Measurements from ENCODE around the gene CPSF7.

CPSF7 gene

DNA sequence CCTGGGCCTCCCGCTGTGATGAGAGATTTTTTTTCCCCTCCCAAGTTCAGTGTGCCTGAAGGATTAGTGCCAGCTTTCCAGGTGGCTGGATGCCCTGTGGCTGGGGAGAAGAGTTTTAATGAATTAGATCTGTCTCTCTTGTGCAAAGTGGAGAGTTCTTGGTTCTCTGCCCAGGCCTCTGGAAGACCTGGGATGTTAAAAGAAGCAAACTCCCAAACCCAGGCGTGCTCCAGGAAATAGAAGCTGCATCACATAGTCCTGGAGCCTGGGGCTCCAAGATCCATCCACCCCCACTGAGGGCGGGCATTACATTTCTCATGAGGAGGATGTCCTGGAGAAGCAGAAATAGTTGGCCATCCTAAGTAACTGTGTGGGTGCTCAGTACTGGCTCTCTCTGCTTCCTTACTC lies 30.7 kb upstream of the CPSF7 start:
- Histone ChIP-seq H3K18ac (ENCODE audit: low read length) (no peak overlapping the region), H4K8ac (ENCODE audit: low read depth, low read length) (no peak overlapping the region), H3K79me2 (ENCODE audit: control insufficient read depth, insufficient read depth, low read length, poor library complexity) (no peaks in the 10 kb centered on the region), H3K9me3 (ENCODE audit: insufficient read depth, low read depth, low read length) (no peaks in the 10 kb centered on the region), H2BK5ac (ENCODE audit: low read depth, low read length, poor library complexity) (no peak overlapping the region), H4K12ac (ENCODE audit: low read depth, low read length) (no peak overlapping the region), H3K27me3 (ENCODE audit: insufficient read depth, low read length) (no peaks in the 10 kb centered on the region), H2AFZ (ENCODE audit: insufficient read depth, low read length, poor library complexity) (no peak overlapping the region), H3K9ac (ENCODE audit: low read length) (no peak overlapping the region), H3K4ac (ENCODE audit: low read depth, low read length) (no peak overlapping the region), H2AK5ac (ENCODE audit: low read length) (no peak overlapping the region), H3K79me1 (ENCODE audit: low read length) (no peaks in the 10 kb centered on the region), H3K14ac (ENCODE audit: low read length) (no peak overlapping the region), H3K4me1 (ENCODE audit: control insufficient read depth in 1 of 2, insufficient read depth in 2 of 2, low read length in 2 of 2) (no peaks in the 10 kb centered on the region), H2BK12ac (ENCODE audit: low read length) (no peak overlapping the region), H3K36me3 (ENCODE audit: control insufficient read depth in 1 of 2, insufficient read depth in 2 of 2, low read length in 2 of 2) (peaks cover 1 to 4% of the 10 kb centered on the region in 2 experiments), H3K4me2 (ENCODE audit: low read length) (no peak overlapping the region), H2BK120ac (ENCODE audit: insufficient read depth, low read length, poor library complexity) (no peak overlapping the region), H4K91ac (ENCODE audit: low read depth, low read length) (no peak overlapping the region), H3K4me3 (ENCODE audit: low read depth, low read length) (no peak overlapping the region), H3K23ac (ENCODE audit: low read length) (no peak overlapping the region), H3K27ac (ENCODE audit: low read depth, low read length) (no peak overlapping the region)
- no CpG with 5 or more reads among the region's 3 CpGs for WGBS (ENCODE audit: extremely low coverage, insufficient coverage, insufficient read length)
- no peak for DNase-seq

DNA sequence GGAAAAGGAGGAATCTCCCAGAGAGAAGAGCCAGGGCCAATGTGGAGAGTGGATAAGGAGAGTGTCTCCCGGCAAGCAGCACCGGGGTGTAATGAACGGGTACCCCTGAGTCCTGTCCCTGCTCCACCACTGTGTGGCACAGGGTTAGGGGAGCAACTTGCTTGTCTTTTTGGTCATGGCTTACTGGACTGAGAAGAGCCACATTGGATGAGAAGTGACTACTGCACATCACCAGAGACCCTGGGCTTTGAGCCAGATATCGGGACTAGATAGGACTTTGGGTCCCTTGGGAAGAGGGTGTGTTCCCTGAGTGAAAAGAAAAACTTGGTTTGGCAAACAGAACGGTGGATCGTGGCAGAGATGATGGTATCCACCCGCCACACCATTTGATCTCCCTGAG lies 24.7 kb upstream of the CPSF7 start:
- Histone ChIP-seq H2BK120ac (ENCODE audit: insufficient read depth, low read length, poor library complexity) (no peak overlapping the region), H3K9ac (ENCODE audit: low read length) (no peak overlapping the region), H3K4me3 (ENCODE audit: low read depth, low read length) (no peak overlapping the region), H3K79me2 (ENCODE audit: control insufficient read depth, insufficient read depth, low read length, poor library complexity) (no peaks in the 10 kb centered on the region), H3K23ac (ENCODE audit: low read length) (no peak overlapping the region), H2BK12ac (ENCODE audit: low read length) (no peak overlapping the region), H3K14ac (ENCODE audit: low read length) (no peak overlapping the region), H3K79me1 (ENCODE audit: low read length) (no peaks in the 10 kb centered on the region), H3K36me3 (ENCODE audit: control insufficient read depth in 1 of 2, insufficient read depth in 2 of 2, low read length in 2 of 2) (peaks cover 14 to 26% of the 10 kb centered on the region in 2 experiments), H3K18ac (ENCODE audit: low read length) (no peak overlapping the region), H4K8ac (ENCODE audit: low read depth, low read length) (no peak overlapping the region), H4K12ac (ENCODE audit: low read depth, low read length) (no peak overlapping the region), H2BK5ac (ENCODE audit: low read depth, low read length, poor library complexity) (no peak overlapping the region), H3K27ac (ENCODE audit: low read depth, low read length) (no peak overlapping the region), H2AK5ac (ENCODE audit: low read length) (no peak overlapping the region), H3K27me3 (ENCODE audit: insufficient read depth, low read length) (no peaks in the 10 kb centered on the region), H3K4ac (ENCODE audit: low read depth, low read length) (no peak overlapping the region), H3K9me3 (ENCODE audit: insufficient read depth, low read depth, low read length) (no peaks in the 10 kb centered on the region), H3K4me1 (ENCODE audit: control insufficient read depth in 1 of 2, insufficient read depth in 2 of 2, low read length in 2 of 2) (peaks cover 0 to under 1% of the 10 kb centered on the region in 2 experiments), H3K4me2 (ENCODE audit: low read length) (no peak overlapping the region), H2AFZ (ENCODE audit: insufficient read depth, low read length, poor library complexity) (no peak overlapping the region), H4K91ac (ENCODE audit: low read depth, low read length) (no peak overlapping the region)
- no CpG with 5 or more reads among the region's 7 CpGs for WGBS (ENCODE audit: extremely low coverage, insufficient coverage, insufficient read length)
- DNase-seq: no peak

DNA sequence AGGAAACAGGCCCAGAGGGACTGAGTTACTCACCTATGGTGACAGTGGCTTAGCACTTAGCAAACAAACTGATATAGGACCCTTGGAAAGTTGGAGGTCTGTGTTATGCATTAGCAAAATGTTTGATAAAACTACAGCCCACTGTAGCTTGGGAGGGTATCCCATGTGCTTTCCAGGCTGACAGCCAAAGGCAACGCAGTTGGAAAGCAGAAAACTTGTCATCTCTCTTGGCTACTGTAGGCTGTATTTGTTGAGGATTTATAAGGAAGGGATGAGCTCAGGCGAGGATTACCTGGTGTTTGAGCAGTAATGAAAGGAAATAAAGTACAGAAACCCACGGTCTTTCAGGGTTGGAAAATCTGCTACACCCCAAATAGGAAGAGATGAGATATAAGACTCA lies 23.9 kb upstream of the CPSF7 start:
- H3K79me1 ChIP-seq (ENCODE audit: low read length): no peaks in the 10 kb centered on the region
- H3K23ac ChIP-seq (ENCODE audit: low read length): no peak overlapping the region
- H3K9ac ChIP-seq (ENCODE audit: low read length): no peak overlapping the region
- WGBS (ENCODE audit: extremely low coverage, insufficient coverage, insufficient read length): no CpG with 5 or more reads among the region's 3 CpGs
- no peak overlapping the region for H3K4me2 ChIP-seq (ENCODE audit: low read length)
- H4K91ac ChIP-seq (ENCODE audit: low read depth, low read length): no peak overlapping the region
- H3K4me3 ChIP-seq (ENCODE audit: low read depth, low read length): no peak overlapping the region
- H3K27me3 ChIP-seq (ENCODE audit: insufficient read depth, low read length): no peaks in the 10 kb centered on the region
- no peak overlapping the region for H4K12ac ChIP-seq (ENCODE audit: low read depth, low read length)
- peaks cover 0 to 4% of the 10 kb centered on the region in 2 experiments for H3K4me1 ChIP-seq (ENCODE audit: control insufficient read depth in 1 of 2, insufficient read depth in 2 of 2, low read length in 2 of 2)
- no peak overlapping the region for H2BK5ac ChIP-seq (ENCODE audit: low read depth, low read length, poor library complexity)
- H3K27ac ChIP-seq (ENCODE audit: low read depth, low read length): no peak overlapping the region
- no peak overlapping the region for H2AK5ac ChIP-seq (ENCODE audit: low read length)
- no peak overlapping the region for H2AFZ ChIP-seq (ENCODE audit: insufficient read depth, low read length, poor library complexity)
- no peak overlapping the region for H2BK120ac ChIP-seq (ENCODE audit: insufficient read depth, low read length, poor library complexity)
- no peak for DNase-seq
- H2BK12ac ChIP-seq (ENCODE audit: low read length): no peak overlapping the region
- H3K14ac ChIP-seq (ENCODE audit: low read length): no peak overlapping the region
- H3K9me3 ChIP-seq (ENCODE audit: insufficient read depth, low read depth, low read length): no peaks in the 10 kb centered on the region
- H3K18ac ChIP-seq (ENCODE audit: low read length): no peak overlapping the region
- no peak overlapping the region for H4K8ac ChIP-seq (ENCODE audit: low read depth, low read length)
- H3K36me3 ChIP-seq (ENCODE audit: control insufficient read depth in 1 of 2, insufficient read depth in 2 of 2, low read length in 2 of 2): peaks cover 14 to 26% of the 10 kb centered on the region in 2 experiments
- no peak overlapping the region for H3K4ac ChIP-seq (ENCODE audit: low read depth, low read length)
- no peaks in the 10 kb centered on the region for H3K79me2 ChIP-seq (ENCODE audit: control insufficient read depth, insufficient read depth, low read length, poor library complexity)

DNA sequence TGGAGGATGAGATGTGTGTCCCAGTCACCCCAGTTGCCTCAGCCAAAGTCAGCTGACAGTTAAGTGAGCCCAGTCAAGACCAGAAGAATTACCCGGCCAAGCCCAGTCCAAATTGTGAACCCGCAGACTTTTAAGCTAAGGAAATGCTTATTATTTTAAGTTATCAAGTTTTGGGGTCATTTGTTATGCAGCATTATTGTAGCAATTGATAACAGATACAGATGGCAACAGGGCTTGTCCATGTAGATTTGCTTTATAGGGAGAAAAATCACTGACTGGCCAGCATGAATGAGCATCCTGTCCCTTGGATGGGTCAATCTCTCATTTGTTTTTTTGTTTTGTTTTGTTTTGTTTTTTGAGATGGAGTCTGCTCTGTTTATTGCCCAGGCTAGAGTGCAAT lies 23.1 kb upstream of the CPSF7 start:
- no peak overlapping the region for H2BK5ac ChIP-seq (ENCODE audit: low read depth, low read length, poor library complexity)
- H3K27ac ChIP-seq (ENCODE audit: low read depth, low read length): no peak overlapping the region

More for the DNA sequence above, 23.1 kb upstream of the CPSF7 start:
- H3K9me3 ChIP-seq (ENCODE audit: insufficient read depth, low read depth, low read length): no peaks in the 10 kb centered on the region
- no CpG with 5 or more reads among the region's 2 CpGs for WGBS (ENCODE audit: extremely low coverage, insufficient coverage, insufficient read length)
- H3K4me1 ChIP-seq (ENCODE audit: control insufficient read depth in 1 of 2, insufficient read depth in 2 of 2, low read length in 2 of 2): peaks cover 0 to 6% of the 10 kb centered on the region in 2 experiments
- no peak overlapping the region for H2AFZ ChIP-seq (ENCODE audit: insufficient read depth, low read length, poor library complexity)
- no peaks in the 10 kb centered on the region for H3K27me3 ChIP-seq (ENCODE audit: insufficient read depth, low read length)
- no peak overlapping the region for H2BK120ac ChIP-seq (ENCODE audit: insufficient read depth, low read length, poor library complexity)
- H3K18ac ChIP-seq (ENCODE audit: low read length): no peak overlapping the region
- no peak overlapping the region for H4K91ac ChIP-seq (ENCODE audit: low read depth, low read length)
- no peaks in the 10 kb centered on the region for H3K79me2 ChIP-seq (ENCODE audit: control insufficient read depth, insufficient read depth, low read length, poor library complexity)
- no peak overlapping the region for H3K4ac ChIP-seq (ENCODE audit: low read depth, low read length)
- no peak overlapping the region for H3K14ac ChIP-seq (ENCODE audit: low read length)
- H4K8ac ChIP-seq (ENCODE audit: low read depth, low read length): no peak overlapping the region
- H3K4me2 ChIP-seq (ENCODE audit: low read length): no peak overlapping the region
- peaks cover 17 to 28% of the 10 kb centered on the region in 2 experiments for H3K36me3 ChIP-seq (ENCODE audit: control insufficient read depth in 1 of 2, insufficient read depth in 2 of 2, low read length in 2 of 2)
- no peak overlapping the region for H3K9ac ChIP-seq (ENCODE audit: low read length)
- no peak overlapping the region for H3K23ac ChIP-seq (ENCODE audit: low read length)
- H3K4me3 ChIP-seq (ENCODE audit: low read depth, low read length): no peak overlapping the region
- no peak overlapping the region for H2BK12ac ChIP-seq (ENCODE audit: low read length)
- no peak for DNase-seq
- H2AK5ac ChIP-seq (ENCODE audit: low read length): no peak overlapping the region
- no peaks in the 10 kb centered on the region for H3K79me1 ChIP-seq (ENCODE audit: low read length)
- no peak overlapping the region for H4K12ac ChIP-seq (ENCODE audit: low read depth, low read length)

Measured in trophoblast cell (in vitro differentiated cells and primary cell).